IPS DF 6.9 (cell line): ENCODE data around the gene STARD8.

Source experiments
- DNase-seq: peaks from one replicate; pipeline ENCODE4 v3.0.0-alpha.2; 2013; ENCODE audit warnings: low read depth, low spot score
- H3K27ac ChIP-seq: one replicate; pipeline ENCODE4 v1.5.1; 2013; ENCODE audit warnings: low read length, control low read depth
- H3K27me3 ChIP-seq: 2 replicates; pipeline ENCODE4 v1.6.1; 2013; ENCODE audit warnings: mild to moderate bottlenecking, low read length; ENCODE audit not compliant: control insufficient read depth, insufficient read depth
- H3K36me3 ChIP-seq: 2 replicates; pipeline ENCODE4 v1.6.1; 2013; ENCODE audit warnings: low read length; ENCODE audit not compliant: control insufficient read depth, insufficient read depth
- H3K4me1 ChIP-seq: 2 replicates; pipeline ENCODE4 v1.6.1; 2013; ENCODE audit warnings: low read length; ENCODE audit not compliant: control insufficient read depth, insufficient read depth
- H3K4me3 ChIP-seq: 2 replicates; pipeline ENCODE4 v1.5.1; 2013; ENCODE audit warnings: mild to moderate bottlenecking, low read length
- H3K9me3 ChIP-seq: 2 replicates; pipeline ENCODE4 v1.6.1; 2013; ENCODE audit warnings: low read length, inconsistent platforms; ENCODE audit not compliant: control insufficient read depth, insufficient read depth
- WGBS: extraction: QIAGEN DNeasy Blood & Tissue Kit; methylation state at CpG from one replicate; pipeline ENCODE4 v1.1.7; 2013; ENCODE audit warnings: mixed read lengths, missing lambda C conversion rate; ENCODE audit not compliant: insufficient read length, insufficient coverage; 5-methylcytosine and 5-hydroxymethylcytosine counted together

The STARD8 gene

GRCh38 chrX:68675571-68675970 is 28.1 kb downstream of the STARD8 start:
- no peak for DNase-seq
- H3K9me3 ChIP-seq: no peaks in the 10 kb centered on the region
- no peak overlapping the region for H3K27ac ChIP-seq
- no peak overlapping the region for H3K4me3 ChIP-seq
- no peaks in the 10 kb centered on the region for H3K36me3 ChIP-seq
- no peaks in the 10 kb centered on the region for H3K27me3 ChIP-seq
- no CpG with 5 or more reads among the region's 4 CpGs for WGBS
- peaks cover 5% of the 10 kb centered on the region; the same call in 1 of the 2 replicates for H3K4me1 ChIP-seq

GRCh38 chrX:68676335-68676734 is 28.9 kb downstream of the STARD8 start:
- no peak overlapping the region for H3K4me3 ChIP-seq
- peaks cover 5% of the 10 kb centered on the region; the same call in 1 of the 2 replicates for H3K4me1 ChIP-seq
- DNase-seq: no peak
- H3K9me3 ChIP-seq: no peaks in the 10 kb centered on the region
- WGBS: no CpG with 5 or more reads among the region's 3 CpGs
- H3K36me3 ChIP-seq: no peaks in the 10 kb centered on the region
- no peaks in the 10 kb centered on the region for H3K27me3 ChIP-seq
- no peak overlapping the region for H3K27ac ChIP-seq

- Histone ChIP-seq H3K27me3 (no peaks in the 10 kb centered on the region), H3K36me3 (no peaks in the 10 kb centered on the region), H3K4me3 (no peak overlapping the region), H3K4me1 (peaks cover 3% of the 10 kb centered on the region; the same call in 1 of the 2 replicates), H3K9me3 (no peaks in the 10 kb centered on the region), H3K27ac (no peak overlapping the region)
- WGBS: no CpG with 5 or more reads among the region's 4 CpGs
- DNase-seq: no peak
These were observed 30.5 kb downstream of the STARD8 start for GRCh38 chrX:68677998-68678397.

GRCh38 chrX:68681443-68681941 is 34.0 kb downstream of the STARD8 start:
- Histone ChIP-seq H3K4me3 (no peak overlapping the region), H3K27ac (no peak overlapping the region), H3K4me1 (peaks cover 8% of the 10 kb centered on the region; the same call in 1 of the 2 replicates), H3K9me3 (no peaks in the 10 kb centered on the region), H3K36me3 (no peaks in the 10 kb centered on the region), H3K27me3 (no peaks in the 10 kb centered on the region)
- WGBS: no CpG with 5 or more reads among the region's 2 CpGs
- no peak for DNase-seq

GRCh38 chrX:68682790-68683189 is 35.3 kb downstream of the STARD8 start:
- Histone ChIP-seq H3K27me3 (peaks cover 2% of the 10 kb centered on the region; the same call in 1 of the 2 replicates), H3K9me3 (no peaks in the 10 kb centered on the region), H3K4me3 (no peak overlapping the region), H3K4me1 (peaks cover 8% of the 10 kb centered on the region; the same call in 1 of the 2 replicates), H3K36me3 (no peaks in the 10 kb centered on the region), H3K27ac (no peak overlapping the region)
- WGBS: no CpG with 5 or more reads among the region's 3 CpGs
- no peak for DNase-seq

GRCh38 chrX:68683580-68683979 is 36.1 kb downstream of the STARD8 start:
- H3K4me3 ChIP-seq: no peak overlapping the region
- H3K4me1 ChIP-seq: peaks cover 8% of the 10 kb centered on the region; the same call in 1 of the 2 replicates
- no peaks in the 10 kb centered on the region for H3K36me3 ChIP-seq
- H3K27me3 ChIP-seq: peaks cover 2% of the 10 kb centered on the region; the same call in 1 of the 2 replicates
- H3K9me3 ChIP-seq: no peaks in the 10 kb centered on the region
- no peak overlapping the region for H3K27ac ChIP-seq
- WGBS: no CpG with 5 or more reads among the region's 2 CpGs
- no peak for DNase-seq

GRCh38 chrX:68684291-68684918 is 36.9 kb downstream of the STARD8 start:
- peaks cover 8% of the 10 kb centered on the region; the same call in 1 of the 2 replicates for H3K4me1 ChIP-seq
- no CpG with 5 or more reads among the region's 15 CpGs for WGBS
- no peak overlapping the region for H3K27ac ChIP-seq
- H3K27me3 ChIP-seq: peaks cover 2% of the 10 kb centered on the region; the same call in 1 of the 2 replicates
- no peak overlapping the region for H3K4me3 ChIP-seq
- no peak for DNase-seq
- no peaks in the 10 kb centered on the region for H3K9me3 ChIP-seq
- no peaks in the 10 kb centered on the region for H3K36me3 ChIP-seq

- H3K27ac ChIP-seq: no peak overlapping the region
These were observed 37.4 kb downstream of the STARD8 start for GRCh38 chrX:68684919-68685304.

GRCh38 chrX:68685685-68686084 is 38.2 kb downstream of the STARD8 start:
- Histone ChIP-seq H3K4me1 (peaks cover 5% of the 10 kb centered on the region; the same call in 1 of the 2 replicates), H3K27me3 (peaks cover 2% of the 10 kb centered on the region; the same call in 1 of the 2 replicates), H3K4me3 (no peak overlapping the region), H3K36me3 (no peaks in the 10 kb centered on the region), H3K9me3 (no peaks in the 10 kb centered on the region), H3K27ac (no peak overlapping the region)
- DNase-seq: no peak
- WGBS: no CpG with 5 or more reads among the region's 5 CpGs

More at GRCh38 chrX:68684919-68685304, 37.4 kb downstream of the STARD8 start:
- Histone ChIP-seq H3K4me1 (peaks cover 5% of the 10 kb centered on the region; the same call in 1 of the 2 replicates), H3K36me3 (no peaks in the 10 kb centered on the region), H3K4me3 (no peak overlapping the region), H3K9me3 (no peaks in the 10 kb centered on the region), H3K27me3 (peaks cover 2% of the 10 kb centered on the region; the same call in 1 of the 2 replicates)
- WGBS: no CpG with 5 or more reads among the region's 2 CpGs
- DNase-seq: no peak

- DNase-seq: no peak
- Histone ChIP-seq H3K27me3 (peaks cover 2% of the 10 kb centered on the region; the same call in 1 of the 2 replicates), H3K4me3 (peak overlapping the region; percentile 49; the same call in 1 of the 2 replicates), H3K27ac (no peak overlapping the region), H3K4me1 (peaks cover 5% of the 10 kb centered on the region; the same call in 1 of the 2 replicates), H3K9me3 (no peaks in the 10 kb centered on the region), H3K36me3 (no peaks in the 10 kb centered on the region)
- no CpG with 5 or more reads among the region's 56 CpGs for WGBS
These were observed 38.9 kb downstream of the STARD8 start for GRCh38 chrX:68686097-68686977.
